Aorta (tissue), 5 donors: ENCODE measurements around the gene TSPO. TPM values are rescaled to one million over a fixed set of nuclear protein-coding genes. Genes with fewer than 3 reads are reported as not detected.

Source experiments
- ATAC-seq: fragments of 200-7000 bp; cut with Tn5 transposase; one replicate; pipeline ENCODE4 v1.9.1; 2022; ENCODE audit warnings: moderate library complexity; ENCODE audit not compliant: low FRiP score
- DNase-seq, 2 donors: peaks; one replicate each; pipeline ENCODE4 v3.0.0-alpha.2; 2020
- H3K27ac ChIP-seq, 2 donors: one replicate each; pipeline ENCODE4 v1.5.1; 2013; ENCODE audit warnings: low read length in 2 of 2, mild to moderate bottlenecking in 2 of 2, moderate library complexity in 2 of 2, control low read depth in 1 of 2, inconsistent platforms in 1 of 2, low read depth in 1 of 2
- H3K27me3 ChIP-seq, 2 donors: one replicate each; pipeline ENCODE4 v1.6.1; 2013; ENCODE audit warnings: control low read depth in 1 of 2, low read length in 1 of 2, mild to moderate bottlenecking in 1 of 2, moderate library complexity in 1 of 2; ENCODE audit not compliant: insufficient read depth in 2 of 2, control insufficient read depth in 1 of 2
- H3K36me3 ChIP-seq, 2 donors: one replicate each; pipeline ENCODE4 v1.6.1; 2013; ENCODE audit warnings: control low read depth in 1 of 2, low read length in 1 of 2, mild to moderate bottlenecking in 1 of 2; ENCODE audit not compliant: insufficient read depth in 2 of 2, control insufficient read depth in 1 of 2
- H3K4me1 ChIP-seq, 2 donors: one replicate each; pipeline ENCODE4 v1.6.1; 2013; ENCODE audit warnings: low read length in 2 of 2, control low read depth in 1 of 2, mild to moderate bottlenecking in 1 of 2, moderate library complexity in 1 of 2; ENCODE audit not compliant: insufficient read depth in 2 of 2, control insufficient read depth in 1 of 2
- H3K4me3 ChIP-seq, 2 donors: one replicate each; pipeline ENCODE4 v1.5.1; 2013; ENCODE audit warnings: low read length in 2 of 2, control low read depth in 1 of 2, mild to moderate bottlenecking in 1 of 2
- H3K9me3 ChIP-seq: one replicate; pipeline ENCODE4 v1.6.1; 2013; ENCODE audit warnings: mild to moderate bottlenecking, low read length; ENCODE audit not compliant: control insufficient read depth
- WGBS, 2 donors: extraction: QIAGEN DNeasy Blood & Tissue Kit; methylation state at CpG; one replicate each; pipeline ENCODE4 v1.1.7; 2013; 5-methylcytosine and 5-hydroxymethylcytosine counted together
- intact Hi-C, 2 donors: fragments of 100-400 bp; cut with DNase I; formaldehyde crosslinking; loops; one replicate each; pipeline versions ENCODE4 v1.14.2 to v1.15.0; 2022
- polyA plus RNA-seq, 2 donors: library from polyadenylated mRNA; stranded (reverse); fragments of 200-250 nt; gene quantifications; one replicate each; pipeline ENCODE4 v1.2.3, GENCODE V29; 2013
- total RNA-seq, 2 donors: library from RNA; stranded (reverse); fragmentation: NEBNext Ultra II Directional; extraction: Animal tissue kit (Norgen Biotek cat#: 25700); gene quantifications; one replicate each; pipeline ENCODE4 v1.2.1, GENCODE V29; 2021
- donor health status: healthy with polysubstance abuse.
- donor health status: Bipolar disorder and iron deficiency.
- donor health status: DM: no; HTN: no; CAD: no.
- donor health status: DM: no; HTN: no; CAD: no.
- donor health status: DM: yes; HTN: yes; CAD: no.

TSPO gene
- total and polyA plus RNA-seq, 4 donors, result 88.7 to 311 (median 204) TPM

DNA sequence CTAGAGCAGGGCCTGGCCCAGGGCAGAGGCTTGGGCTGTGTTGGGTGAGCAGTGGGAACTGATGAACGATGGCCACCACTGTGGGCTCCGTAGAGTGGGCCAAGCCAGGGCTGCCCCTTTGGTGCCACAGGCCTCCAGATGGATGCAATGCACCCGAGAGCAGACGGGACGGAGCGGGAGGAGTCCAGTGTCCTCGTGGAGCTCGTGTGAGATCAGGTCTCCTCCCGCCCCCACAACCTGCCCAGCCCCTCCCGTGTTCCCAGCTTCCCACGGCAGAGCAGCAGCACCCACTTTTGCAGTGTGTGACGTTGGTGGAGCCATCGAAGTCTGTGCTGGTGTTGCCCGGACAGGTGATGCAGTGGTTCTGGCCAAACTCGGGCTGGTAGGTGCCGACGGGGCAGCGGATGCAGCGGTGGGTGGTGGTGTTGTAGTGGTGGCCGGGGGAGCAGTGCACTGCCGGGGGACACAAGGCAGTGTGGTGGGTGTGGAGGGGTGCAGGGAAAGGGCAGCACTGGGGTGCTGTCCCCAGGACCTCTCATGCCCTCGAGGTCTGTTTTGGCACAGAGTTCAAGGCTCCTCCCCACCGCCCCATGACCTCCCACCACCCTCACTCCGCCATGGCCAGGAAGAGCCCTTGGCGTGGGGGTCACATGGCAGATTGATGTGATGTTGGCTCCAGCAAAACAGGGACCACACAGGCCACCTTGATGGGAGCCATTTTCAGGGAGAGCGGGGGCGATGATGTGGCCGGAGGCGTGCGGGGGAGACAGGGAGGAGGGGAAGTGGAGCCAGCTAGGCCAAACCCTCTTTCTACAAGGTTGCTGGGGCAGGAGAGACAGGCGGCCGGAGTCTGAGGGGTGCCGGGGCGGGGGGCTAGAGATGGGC is 59.5 kb downstream of the TSPO start:
- no peak for ATAC-seq
- Histone ChIP-seq H3K27me3 (no peaks in the 10 kb centered on the region), H3K4me1 (no peaks in the 10 kb centered on the region), H3K27ac (no peak overlapping the region), H3K9me3 (no peaks in the 10 kb centered on the region), H3K36me3 (no peaks in the 10 kb centered on the region), H3K4me3 (no peak overlapping the region)
- WGBS, 2 donors, result 94% methylated on average over 34 of the region's 34 CpGs
- DNase-seq, result peak; percentile 41 to 59
- intact Hi-C loops, result no loop called here

GRCh38 chr22:43211941-43212433 is 60.6 kb downstream of the TSPO start:
- 91 to 95% methylated on average over 12 to 13 of the region's 13 CpGs for WGBS, 2 donors
- H3K9me3 ChIP-seq, result no peaks in the 10 kb centered on the region
- intact Hi-C loops, result no loop called here

GRCh38 chr22:43212434-43212952 is 61.1 kb downstream of the TSPO start:
- ATAC-seq (no peak), DNase-seq (peak in 1 of 2 donors; percentile 72)
- Histone ChIP-seq H3K27me3 (no peaks in the 10 kb centered on the region), H3K27ac (no peak overlapping the region), H3K4me3 (no peak overlapping the region), H3K36me3 (no peaks in the 10 kb centered on the region), H3K4me1 (no peaks in the 10 kb centered on the region), H3K9me3 (no peaks in the 10 kb centered on the region)
- intact Hi-C loops, result no loop called here
- WGBS, 2 donors, result 91 to 93% methylated on average over 23 of the region's 23 CpGs

More at GRCh38 chr22:43211941-43212433, 60.6 kb downstream of the TSPO start:
- ATAC-seq (no peak), DNase-seq (peak; percentile 12 to 61)
- no peaks in the 10 kb centered on the region for H3K36me3 ChIP-seq
- no peak overlapping the region for H3K4me3 ChIP-seq
- no peaks in the 10 kb centered on the region for H3K4me1 ChIP-seq
- no peaks in the 10 kb centered on the region for H3K27me3 ChIP-seq
- no peak overlapping the region for H3K27ac ChIP-seq

Other genes with a start within 250 kb of the TSPO start
- 100 to 1,000 TPM in 1 of 2 donors, 10 to 100 TPM in 1; 59.1 to 127 TPM for gene PACSIN2, start 136.4 kb upstream of the TSPO start, total RNA-seq
- 100 to 1,000 TPM in 1 of 2 donors, 10 to 100 TPM in 1; 50.5 to 110 TPM for gene PACSIN2, start 136.4 kb upstream of the TSPO start, polyA plus RNA-seq
- gene TTLL1, start 62.2 kb upstream of the TSPO start, total RNA-seq, result 1 to 10 TPM; 3.0 to 5.9 TPM
- gene TTLL1, start 62.2 kb upstream of the TSPO start, polyA plus RNA-seq, result 1 to 10 TPM; 4.5 to 5.8 TPM
- gene BIK, start 40.8 kb upstream of the TSPO start, total RNA-seq, result not detected
- gene BIK, start 40.8 kb upstream of the TSPO start, polyA plus RNA-seq, result 1 to 10 TPM in 1 of 2 donors, under 1 TPM in 1; 0.23 to 1.6 TPM
- gene MCAT, start 8.2 kb upstream of the TSPO start, total RNA-seq, result 10 to 100 TPM in 1 of 2 donors, 1 to 10 TPM in 1; 9.8 to 10.0 TPM
- 10 to 100 TPM in 1 of 2 donors, 1 to 10 TPM in 1; 6.5 to 12.8 TPM for gene MCAT, start 8.2 kb upstream of the TSPO start, polyA plus RNA-seq
- 10 to 100 TPM; 13.1 to 16.4 TPM for gene TTLL12, start 35.6 kb downstream of the TSPO start, total RNA-seq
- gene TTLL12, start 35.6 kb downstream of the TSPO start, polyA plus RNA-seq, result 10 to 100 TPM; 12.2 to 13.6 TPM
- 10 to 100 TPM in 1 of 2 donors, 1 to 10 TPM in 1; 5.4 to 18.7 TPM for gene SCUBE1, start 191.8 kb downstream of the TSPO start, total RNA-seq
- gene SCUBE1, start 191.8 kb downstream of the TSPO start, polyA plus RNA-seq, result 1 to 10 TPM in 1 of 2 donors, under 1 TPM in 1; 0.88 to 1.5 TPM